NK-92 (cell line): Measurements from ENCODE around the gene MEI4.
"Not testable (repeated sequence)": the region's sequence is repeated elsewhere in the genome, so short reads cannot be mapped to it uniquely, and the experiment has no call there.

Experiments used
- DNase-seq: peaks from one replicate; lab custom pipeline; 2025; ENCODE audit not compliant: unreplicated experiment; lab: John Stamatoyannopoulos, UW

The MEI4 gene

GRCh38 chr6:77813090-77813489 lies 160.3 kb downstream of the MEI4 start:
- DNase-seq = no peak

GRCh38 chr6:77814119-77814518 lies 161.3 kb downstream of the MEI4 start:
- DNase-seq = no peak

DNA sequence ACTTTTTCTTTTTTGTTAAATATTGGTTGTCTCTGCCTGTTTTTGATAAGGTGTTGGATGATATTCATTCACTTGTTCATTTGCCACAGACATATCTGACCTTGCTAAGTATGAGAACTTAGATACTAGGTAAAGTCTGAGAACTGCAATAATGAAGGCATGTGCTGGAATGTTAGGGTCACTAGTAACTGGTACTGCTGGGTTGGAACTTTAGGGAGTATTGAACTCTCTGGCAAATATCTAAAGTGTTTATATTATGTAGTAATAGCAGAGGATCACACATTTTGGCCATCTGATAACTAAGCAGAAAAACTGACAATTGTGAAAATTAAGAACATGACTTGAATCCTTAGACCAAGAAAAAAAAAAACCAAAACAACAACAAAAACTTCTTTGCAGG lies 162.7 kb downstream of the MEI4 start:
- DNase-seq = no peak

DNA sequence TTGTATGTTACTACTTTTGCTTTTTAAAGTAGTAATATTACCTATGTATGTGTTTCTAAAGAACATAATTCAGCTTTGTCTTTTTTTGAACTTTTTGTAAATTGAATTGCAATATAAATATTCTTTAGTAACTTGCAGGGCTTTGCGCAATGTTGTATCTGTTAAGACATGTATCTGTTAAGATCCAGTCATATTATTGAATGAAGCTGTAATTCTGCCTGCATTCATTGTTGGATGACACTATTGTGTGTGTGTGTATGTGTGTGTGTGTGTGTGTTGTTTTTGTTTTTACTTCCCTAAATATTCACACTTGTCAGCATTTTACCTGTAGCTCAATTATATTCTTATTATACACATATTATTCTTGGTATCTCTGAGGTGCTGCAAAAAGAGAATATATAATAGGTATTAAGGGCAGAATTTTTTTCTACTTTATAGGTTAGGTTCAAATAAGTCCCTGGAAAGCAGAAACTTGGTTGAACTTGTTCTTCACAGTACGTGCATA lies 164.0 kb downstream of the MEI4 start:
- no peak for DNase-seq

DNA sequence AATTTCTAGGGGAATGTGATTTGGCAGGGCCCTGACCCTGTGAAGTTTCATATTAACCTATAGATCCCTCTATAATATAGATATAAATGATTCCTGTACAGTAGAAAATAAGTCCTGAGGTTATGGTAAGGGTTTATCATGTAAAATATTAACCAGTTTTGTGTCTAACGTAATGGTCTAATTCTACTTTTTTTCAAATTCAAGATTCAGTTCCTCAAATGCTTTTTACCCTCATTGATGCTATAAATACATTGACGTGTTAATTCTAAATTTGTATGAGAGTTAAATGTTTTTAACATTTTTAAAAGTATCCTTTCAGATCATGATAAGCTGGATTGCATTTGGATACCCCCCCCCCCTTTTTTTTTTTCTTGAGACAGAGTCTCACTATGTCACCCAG lies 169.4 kb downstream of the MEI4 start:
- no peak for DNase-seq

GRCh38 chr6:77825204-77825603 lies 172.4 kb downstream of the MEI4 start:
- no peak for DNase-seq

DNA sequence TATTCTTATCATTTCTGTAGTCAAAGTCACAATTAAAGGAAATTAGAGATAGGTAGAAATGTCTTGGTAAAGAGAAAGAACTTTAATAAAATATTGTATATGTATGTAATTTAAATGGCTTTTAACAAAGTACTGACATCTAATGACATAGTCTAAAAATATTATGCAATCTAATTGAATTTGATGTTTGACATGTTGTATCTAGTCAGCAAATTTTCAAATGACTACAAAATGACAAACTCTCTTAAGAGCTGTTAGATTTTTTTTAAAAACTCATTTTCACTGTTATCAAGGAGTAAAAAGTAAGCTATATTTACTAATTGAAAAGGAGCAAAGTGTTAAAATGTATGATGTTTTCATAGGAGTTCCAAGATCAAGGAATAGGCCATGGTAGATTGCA lies 176.9 kb downstream of the MEI4 start:
- DNase-seq = no peak

DNA sequence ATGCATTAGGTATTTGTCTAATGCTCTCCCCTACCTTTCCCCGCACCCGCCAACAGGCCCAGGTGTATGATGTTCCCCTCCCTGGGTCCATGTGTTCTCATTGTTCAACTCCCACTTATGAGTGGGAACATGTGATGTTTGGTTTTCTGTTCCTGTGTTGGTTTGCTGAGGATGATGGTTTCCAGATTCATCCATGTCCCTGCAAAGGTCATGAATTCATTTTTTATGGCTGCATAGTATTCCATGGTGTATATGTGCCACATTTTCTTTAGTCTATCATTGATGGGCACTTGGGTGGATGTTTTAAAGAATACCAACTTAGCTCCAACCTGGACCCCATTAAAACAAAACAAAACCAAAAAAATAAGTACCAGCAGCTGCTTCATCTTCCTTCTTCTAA lies 180.9 kb downstream of the MEI4 start:
- DNase-seq = not testable (repeated sequence)

- no peak for DNase-seq
Observed at GRCh38 chr6:77834591-77834996, 181.8 kb downstream of the MEI4 start.

DNA sequence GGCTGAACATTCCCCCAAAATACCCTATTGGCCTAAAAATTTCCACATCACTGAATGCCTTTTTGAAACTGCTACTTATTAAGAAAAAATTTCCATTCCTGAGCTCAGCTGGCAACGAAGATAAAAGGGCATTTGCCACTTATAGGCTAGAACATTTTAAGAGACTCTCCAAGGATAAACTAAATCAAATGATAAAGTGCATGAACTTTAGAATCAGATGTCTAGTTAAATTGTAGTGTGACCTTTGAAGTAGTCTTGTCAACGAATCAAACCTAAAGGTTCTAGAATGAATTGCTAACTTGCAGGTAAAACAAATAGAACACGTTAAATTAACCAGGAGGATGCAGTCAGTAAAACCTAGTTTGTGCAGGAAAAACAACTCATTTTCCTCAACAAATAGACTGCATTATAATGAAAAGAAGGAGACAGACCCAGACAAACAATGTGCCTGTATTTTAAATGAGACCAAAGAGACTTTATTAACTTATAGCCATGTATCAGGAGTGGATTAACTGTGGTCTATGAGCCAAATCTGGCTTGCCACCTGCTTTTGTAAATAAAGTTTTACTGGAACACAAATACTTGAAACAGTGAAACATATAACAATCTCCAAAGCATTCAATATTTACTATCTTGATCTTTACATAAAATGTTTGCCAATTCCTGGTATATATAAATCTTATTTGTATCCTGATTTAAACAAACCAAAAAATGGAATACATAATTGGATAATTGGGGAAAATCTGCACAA lies 184.4 kb downstream of the MEI4 start:
- no peak for DNase-seq

DNA sequence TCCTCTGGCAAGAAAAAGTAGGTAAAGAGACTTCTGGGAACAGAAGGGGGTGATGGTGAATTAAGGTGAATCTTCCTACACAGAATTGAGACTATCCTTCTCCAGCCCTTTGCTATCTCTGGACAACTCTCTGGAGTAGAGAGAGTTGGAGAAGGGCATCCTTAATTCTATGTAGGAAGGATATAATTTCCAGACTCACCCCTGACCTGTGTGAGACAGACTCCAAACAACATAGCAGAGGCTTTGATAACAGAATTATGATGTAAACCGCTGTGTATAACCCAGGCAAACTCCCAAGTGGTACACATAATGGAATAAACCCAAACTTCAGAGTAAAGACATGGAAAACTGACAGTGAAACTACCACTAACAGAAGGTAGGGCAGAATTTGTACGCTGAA lies 186.5 kb downstream of the MEI4 start:
- no peak for DNase-seq

- DNase-seq = no peak
Observed at GRCh38 chr6:77844822-77845221, 192.0 kb downstream of the MEI4 start.

- no peak for DNase-seq
Observed at GRCh38 chr6:77853401-77853800, 200.6 kb downstream of the MEI4 start.

- DNase-seq = no peak
Observed at GRCh38 chr6:77856391-77856790, 203.6 kb downstream of the MEI4 start.

GRCh38 chr6:77857421-77857820 lies 204.6 kb downstream of the MEI4 start:
- no peak for DNase-seq

GRCh38 chr6:77876300-77876699 lies 223.5 kb downstream of the MEI4 start:
- no peak for DNase-seq

GRCh38 chr6:77879527-77879926 lies 226.7 kb downstream of the MEI4 start:
- no peak for DNase-seq

DNA sequence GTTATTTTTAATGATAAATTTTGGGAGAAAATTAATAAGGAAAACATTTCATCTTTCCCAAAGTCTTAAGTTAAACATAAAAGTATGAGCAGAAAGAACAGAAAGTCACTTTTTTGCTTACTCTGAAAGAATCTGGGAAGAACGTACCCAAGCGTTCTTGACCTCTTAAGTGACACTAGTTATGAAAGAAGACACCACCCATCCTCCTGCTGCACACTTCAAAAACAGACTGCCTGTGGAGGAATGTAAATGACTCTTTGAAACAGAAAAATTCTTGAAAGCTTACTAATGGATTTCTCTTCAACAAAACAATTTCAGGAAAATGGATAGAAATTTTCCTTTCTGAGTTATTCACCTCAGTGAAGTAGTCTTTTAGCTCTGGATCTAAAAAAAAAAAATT lies 227.7 kb downstream of the MEI4 start:
- DNase-seq = no peak

DNA sequence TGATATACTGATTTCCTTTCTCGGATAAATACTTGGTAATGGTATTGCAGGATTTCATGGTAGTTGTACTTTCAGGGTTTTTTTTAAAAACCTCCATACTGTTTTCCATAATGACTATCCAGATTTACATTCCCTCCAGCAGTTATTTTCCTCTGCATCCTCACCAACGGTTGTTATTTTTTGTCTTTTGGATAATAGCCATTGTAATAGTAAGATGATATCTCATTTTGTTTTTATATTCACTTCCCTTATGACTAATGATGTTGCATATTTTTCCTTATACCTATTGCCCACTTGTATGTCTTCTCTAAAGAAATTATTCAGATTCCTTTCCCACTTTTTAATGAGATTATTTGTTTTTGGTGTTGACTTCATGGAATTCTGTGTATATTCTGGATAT lies 231.0 kb downstream of the MEI4 start:
- DNase-seq = no peak

DNA sequence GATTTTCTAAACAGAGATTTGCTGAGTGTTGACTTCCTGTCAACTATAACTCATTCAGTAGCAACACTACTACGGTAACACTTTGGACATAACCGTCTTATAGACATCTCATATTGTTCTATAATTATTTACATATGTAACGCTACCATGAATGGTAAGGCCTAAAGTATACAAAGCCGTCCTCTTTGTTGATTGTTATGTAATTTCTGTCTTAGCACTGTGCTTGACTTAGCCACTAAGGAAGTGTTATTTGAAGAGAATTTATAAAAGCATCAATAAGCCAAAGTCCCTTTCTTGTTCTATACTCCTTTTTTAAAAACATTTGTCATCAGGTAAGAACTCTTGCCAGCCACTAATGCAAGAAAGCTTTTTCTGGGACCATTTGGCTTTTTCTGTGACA lies 240.6 kb downstream of the MEI4 start:
- no peak for DNase-seq

DNA sequence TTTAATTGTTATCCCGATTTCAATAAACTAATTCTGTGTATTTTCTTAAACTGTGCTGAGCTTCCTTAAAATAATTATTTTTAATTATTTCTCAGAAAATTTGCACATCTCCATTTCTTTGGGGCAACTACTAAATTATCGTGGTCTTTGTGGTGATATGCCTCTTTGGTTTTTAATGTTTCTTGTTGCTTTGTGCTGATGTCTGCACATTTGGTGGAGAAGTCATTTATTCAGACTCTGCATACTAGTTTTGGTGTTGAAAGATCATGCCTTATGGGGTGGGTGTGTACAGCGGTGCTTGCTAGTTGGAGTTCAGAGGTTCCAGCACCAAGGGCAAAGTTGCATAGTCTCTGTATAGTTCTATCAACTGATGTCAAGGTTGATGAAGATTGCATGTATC lies 253.2 kb downstream of the MEI4 start:
- no peak for DNase-seq

GRCh38 chr6:77910826-77911225 lies 258.0 kb downstream of the MEI4 start:
- no peak for DNase-seq

GRCh38 chr6:77926198-77926751 lies 273.4 kb downstream of the MEI4 start:
- no peak for DNase-seq
